Measurements from ENCODE around the gene RALY. TPM values are rescaled to one million over a fixed set of nuclear protein-coding genes. Genes with fewer than 3 reads are reported as not detected.

Gene RALY
- total RNA-seq, 4 donors from 2014 or later: 78.5 to 110 (median 86.6) TPM

DNA sequence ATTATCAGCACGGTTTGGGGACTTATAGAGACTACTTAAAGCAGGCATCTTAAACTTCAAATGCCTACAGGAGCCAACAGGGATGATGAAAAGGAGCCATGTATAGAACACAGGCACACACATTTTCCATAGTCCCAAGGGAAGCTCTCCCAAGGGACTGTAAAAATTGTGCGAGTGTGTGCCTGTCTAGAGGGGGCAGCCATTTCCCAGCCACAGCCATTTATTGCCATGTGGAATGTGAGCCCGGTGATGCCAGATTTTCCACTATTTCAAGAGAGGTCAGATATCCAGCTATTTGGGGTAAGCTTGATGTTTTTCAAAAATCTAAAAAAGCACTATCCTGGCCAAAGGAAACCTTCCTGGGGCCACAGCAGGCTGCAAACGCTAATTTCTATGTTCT lies 24.1 kb upstream of the RALY start:
- WGBS: 72% methylated on average over 4 of the region's 4 CpGs
- H3K4me1 ChIP-seq: no peaks in the 10 kb centered on the region
- no peaks in the 10 kb centered on the region for H3K36me3 ChIP-seq
- no peak for DNase-seq (ENCODE audit: low spot score in 2 of 2)
- H3K9me3 ChIP-seq: no peaks in the 10 kb centered on the region
- H3K27ac ChIP-seq: no peak overlapping the region
- no peak overlapping the region for H3K4me3 ChIP-seq
- no peak for TF ChIP-seq POLR2A (IDR thresholded peaks at IDR 0.05)
- TF ChIP-seq EP300 (IDR thresholded peaks at IDR 0.05): no peak
- TF ChIP-seq, protein P1, sequence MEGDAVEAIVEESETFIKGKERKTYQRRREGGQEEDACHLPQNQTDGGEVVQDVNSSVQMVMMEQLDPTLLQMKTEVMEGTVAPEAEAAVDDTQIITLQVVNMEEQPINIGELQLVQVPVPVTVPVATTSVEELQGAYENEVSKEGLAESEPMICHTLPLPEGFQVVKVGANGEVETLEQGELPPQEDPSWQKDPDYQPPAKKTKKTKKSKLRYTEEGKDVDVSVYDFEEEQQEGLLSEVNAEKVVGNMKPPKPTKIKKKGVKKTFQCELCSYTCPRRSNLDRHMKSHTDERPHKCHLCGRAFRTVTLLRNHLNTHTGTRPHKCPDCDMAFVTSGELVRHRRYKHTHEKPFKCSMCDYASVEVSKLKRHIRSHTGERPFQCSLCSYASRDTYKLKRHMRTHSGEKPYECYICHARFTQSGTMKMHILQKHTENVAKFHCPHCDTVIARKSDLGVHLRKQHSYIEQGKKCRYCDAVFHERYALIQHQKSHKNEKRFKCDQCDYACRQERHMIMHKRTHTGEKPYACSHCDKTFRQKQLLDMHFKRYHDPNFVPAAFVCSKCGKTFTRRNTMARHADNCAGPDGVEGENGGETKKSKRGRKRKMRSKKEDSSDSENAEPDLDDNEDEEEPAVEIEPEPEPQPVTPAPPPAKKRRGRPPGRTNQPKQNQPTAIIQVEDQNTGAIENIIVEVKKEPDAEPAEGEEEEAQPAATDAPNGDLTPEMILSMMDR (IDR thresholded peaks at IDR 0.05): no peak
- no peak for TF ChIP-seq POLR2AphosphoS5 (IDR thresholded peaks at IDR 0.05)
- H3K27me3 ChIP-seq: no peaks in the 10 kb centered on the region

DNA sequence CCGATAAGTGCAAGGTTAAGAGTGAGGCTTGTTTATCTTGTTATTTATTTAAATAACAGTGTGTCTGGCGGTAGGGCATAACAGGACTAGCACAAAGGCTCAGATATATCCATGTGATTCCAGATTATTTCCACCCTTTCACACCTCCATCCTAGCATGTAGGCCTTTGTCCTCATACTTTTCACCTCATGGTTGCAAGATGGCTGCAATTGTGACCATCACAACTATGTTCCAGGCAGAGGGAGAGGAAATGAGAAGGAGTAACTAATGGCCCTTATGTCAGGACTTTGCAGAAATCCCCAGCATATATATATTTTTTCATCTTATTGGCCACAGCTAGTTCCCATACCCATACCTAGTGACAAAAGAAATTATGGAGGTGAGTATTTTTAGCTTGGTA lies 23.5 kb upstream of the RALY start:
- no peaks in the 10 kb centered on the region for H3K4me1 ChIP-seq
- no peak for DNase-seq (ENCODE audit: low spot score in 2 of 2)

DNA sequence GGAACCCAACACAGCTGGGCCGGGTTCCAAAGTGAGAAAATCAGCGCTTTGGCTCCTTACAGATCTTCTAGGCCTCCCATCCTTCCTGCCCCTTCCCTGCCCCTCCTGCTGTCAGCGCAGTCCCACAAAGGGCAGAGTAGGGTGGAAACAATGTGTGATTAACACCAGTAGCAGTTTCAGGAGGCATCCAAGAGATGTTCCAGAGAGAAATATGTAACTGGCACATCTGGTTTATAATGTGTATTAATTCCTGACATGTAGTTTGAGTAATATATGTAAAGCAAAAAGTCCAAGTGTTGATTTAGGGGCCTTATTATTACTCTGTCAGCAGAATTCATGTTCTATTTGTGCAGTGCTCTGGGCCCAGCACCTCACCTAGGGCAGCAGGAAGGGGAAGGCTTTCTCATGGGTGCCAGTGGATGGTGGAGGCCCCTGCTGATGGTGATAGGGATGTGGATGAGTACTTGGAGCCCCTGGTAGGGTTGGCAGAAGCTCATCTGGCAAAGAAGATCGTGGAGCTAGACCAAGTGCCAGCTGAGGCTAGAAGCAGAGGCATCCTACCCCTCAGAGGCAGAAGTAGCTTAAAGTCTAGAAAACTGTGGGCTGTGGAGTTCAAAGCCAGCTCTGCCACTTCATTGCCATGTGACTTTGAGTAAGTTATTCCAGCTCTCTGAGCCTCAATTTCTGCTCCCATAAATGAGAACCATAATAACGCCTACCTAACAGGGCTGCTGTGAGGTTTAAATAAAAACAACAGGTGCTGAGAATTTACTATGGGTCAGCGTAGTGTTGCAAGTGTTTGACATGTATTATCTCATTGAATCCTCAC lies 22.4 kb upstream of the RALY start:
- Histone ChIP-seq H3K4me3 (no peak overlapping the region), H3K36me3 (no peaks in the 10 kb centered on the region), H3K9me3 (no peaks in the 10 kb centered on the region), H3K27me3 (no peaks in the 10 kb centered on the region), H3K27ac (no peak overlapping the region), H3K4me1 (no peaks in the 10 kb centered on the region)
- 66% methylated on average over 6 of the region's 6 CpGs for WGBS
- TF ChIP-seq EP300 (IDR thresholded peaks at IDR 0.05) (no peak), POLR2AphosphoS5 (IDR thresholded peaks at IDR 0.05) (no peak), POLR2A (IDR thresholded peaks at IDR 0.05) (no peak)
- TF ChIP-seq, protein P1 (IDR thresholded peaks at IDR 0.05): no peak
- DNase-seq (ENCODE audit: low spot score in 2 of 2): no peak

More for the DNA sequence above, 23.5 kb upstream of the RALY start:
- Histone ChIP-seq H3K36me3 (no peaks in the 10 kb centered on the region), H3K27me3 (no peaks in the 10 kb centered on the region), H3K27ac (no peak overlapping the region), H3K9me3 (no peaks in the 10 kb centered on the region), H3K4me3 (no peak overlapping the region)
- WGBS: 95% methylated on average over 2 of the region's 2 CpGs
- TF ChIP-seq POLR2A (IDR thresholded peaks at IDR 0.05): no peak
- no peak for TF ChIP-seq POLR2AphosphoS5 (IDR thresholded peaks at IDR 0.05)
- no peak for TF ChIP-seq EP300 (IDR thresholded peaks at IDR 0.05)
- TF ChIP-seq, protein P1 (IDR thresholded peaks at IDR 0.05): no peak

DNA sequence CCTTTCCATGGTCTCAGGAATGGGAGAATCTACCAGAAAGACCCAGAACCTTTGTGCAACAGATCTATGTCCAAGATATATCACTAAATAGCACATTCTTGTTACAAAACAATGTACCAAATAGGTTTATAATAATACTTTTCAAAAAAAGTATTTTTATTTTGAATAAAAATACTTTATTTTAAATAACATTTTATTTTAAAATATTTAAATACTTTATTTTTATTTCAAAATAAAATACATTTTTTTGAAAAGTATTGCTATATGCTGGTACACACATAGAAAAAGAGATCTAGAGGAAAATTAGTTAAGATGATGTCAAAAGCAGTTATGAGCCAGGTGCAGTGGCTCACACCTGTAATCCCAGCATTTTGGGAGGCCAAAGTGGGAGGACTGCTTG lies 16.8 kb upstream of the RALY start:
- Histone ChIP-seq H3K27ac (no peak overlapping the region), H3K9me3 (no peaks in the 10 kb centered on the region), H3K36me3 (no peaks in the 10 kb centered on the region), H3K27me3 (no peaks in the 10 kb centered on the region), H3K4me1 (no peaks in the 10 kb centered on the region), H3K4me3 (no peak overlapping the region)
- DNase-seq (ENCODE audit: low spot score in 2 of 2): no peak
- no peak for TF ChIP-seq POLR2AphosphoS5 (IDR thresholded peaks at IDR 0.05)
- TF ChIP-seq, protein P1 (IDR thresholded peaks at IDR 0.05): no peak
- no peak for TF ChIP-seq EP300 (IDR thresholded peaks at IDR 0.05)
- TF ChIP-seq POLR2A (IDR thresholded peaks at IDR 0.05): no peak

DNA sequence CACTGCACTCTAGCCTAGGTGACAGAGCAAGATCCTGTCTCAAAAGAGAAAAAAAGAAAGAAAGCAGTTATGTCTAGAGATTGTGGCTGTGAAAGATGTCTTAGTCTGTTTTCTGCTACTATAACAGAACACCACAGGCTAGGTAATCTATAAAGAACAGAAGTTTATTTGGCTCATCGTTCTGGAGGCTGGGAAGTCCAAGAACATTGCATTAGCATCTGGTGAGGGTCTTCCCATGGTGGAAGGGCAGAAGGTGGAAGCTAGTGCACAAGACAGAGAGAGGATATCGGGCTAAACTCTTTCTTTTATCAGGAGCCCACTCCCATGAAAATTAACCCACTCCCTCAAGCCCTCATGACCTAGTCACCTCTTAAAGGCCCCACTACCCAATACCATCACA lies 16.2 kb upstream of the RALY start:
- DNase-seq (ENCODE audit: low spot score in 2 of 2): no peak
- Histone ChIP-seq H3K36me3 (no peaks in the 10 kb centered on the region), H3K27me3 (no peaks in the 10 kb centered on the region), H3K4me1 (no peaks in the 10 kb centered on the region), H3K9me3 (no peaks in the 10 kb centered on the region), H3K27ac (no peak overlapping the region), H3K4me3 (no peak overlapping the region)
- WGBS: 85% methylated on average over 2 of the region's 2 CpGs
- TF ChIP-seq EP300 (IDR thresholded peaks at IDR 0.05) (no peak), POLR2A (IDR thresholded peaks at IDR 0.05) (no peak), POLR2AphosphoS5 (IDR thresholded peaks at IDR 0.05) (no peak)
- TF ChIP-seq, protein P1 (IDR thresholded peaks at IDR 0.05): no peak

Measured in suprapubic skin (tissue), 4 donors.